CD4-positive, alpha-beta T cell (primary cell): Measurements from ENCODE around the gene MTHFS. TPM values are rescaled to one million over a fixed set of nuclear protein-coding genes. Genes with fewer than 3 reads are reported as not detected.
"Not testable (repeated sequence)": the region's sequence is repeated elsewhere in the genome, so short reads cannot be mapped to it uniquely, and the experiment has no call there.

ENCODE experiments used
- ATAC-seq: fragments of 200-7000 bp; cut with Tn5 transposase; one replicate; pipeline ENCODE4 v1.10.0; 2022; ENCODE audit warnings: mild to moderate bottlenecking; ENCODE audit not compliant: poor library complexity
- CTCF ChIA-PET: fragments of 350-600 bp; sonication (Branson Sonifier 250); formaldehyde crosslinking; loops from one replicate; lab custom pipeline; 2021; ENCODE audit warnings: antibody characterized with exemption, inconsistent platforms; lab: Charles Lee
- POLR2A ChIA-PET: fragments of 350-600 bp; sonication (Branson Sonifier 250); formaldehyde crosslinking; loops from one replicate; lab custom pipeline; 2021; ENCODE audit warnings: antibody characterized with exemption, inconsistent platforms; lab: Charles Lee
- DNase-seq, 14 experiments: peaks; one replicate each; pipeline ENCODE4 v3.0.0-alpha.2; 2013 to 2020; ENCODE audit warnings: mixed read lengths in 2 of 14
- H3K27ac ChIP-seq, 2 donors: one replicate each; pipeline versions ENCODE4 v1.5.1 to v1.7.0; 2013; ENCODE audit warnings: low read length in 2 of 2, low read depth in 1 of 2, mild to moderate bottlenecking in 1 of 2
- H3K27me3 ChIP-seq, 2 experiments: 1 replicate in 1 of 2; 2 replicates in 1 of 2; pipeline versions ENCODE4 v1.6.1 to v1.7.0; 2013; ENCODE audit warnings: low read length in 2 of 2, control low read depth in 1 of 2, mild to moderate bottlenecking in 1 of 2, moderate library complexity in 1 of 2; ENCODE audit not compliant: insufficient read depth in 2 of 2, control insufficient read depth in 1 of 2
- H3K36me3 ChIP-seq: one replicate; pipeline ENCODE4 v1.6.1; 2013; ENCODE audit warnings: low read length, control low read depth; ENCODE audit not compliant: insufficient read depth
- H3K4me1 ChIP-seq: one replicate; pipeline ENCODE4 v1.6.1; 2013; ENCODE audit warnings: low read length, control low read depth; ENCODE audit not compliant: insufficient read depth
- H3K4me3 ChIP-seq: one replicate; pipeline ENCODE4 v1.5.1; 2013; ENCODE audit warnings: mild to moderate bottlenecking, low read length, moderate library complexity
- H3K9me3 ChIP-seq, 2 experiments: 1 replicate in 1 of 2; 2 replicates in 1 of 2; pipeline versions ENCODE4 v1.6.1 to v1.7.0; 2013; ENCODE audit warnings: low read length in 2 of 2, mild to moderate bottlenecking in 2 of 2, control low read depth in 1 of 2, moderate library complexity in 1 of 2; ENCODE audit not compliant: control insufficient read depth in 1 of 2, insufficient read depth in 1 of 2
- H3K27ac Mint-ChIP-seq: one replicate; pipeline ENCODE4 v1.8.0; 2020; ENCODE audit warnings: mixed read lengths
- H3K27me3 Mint-ChIP-seq: one replicate; pipeline ENCODE4 v1.8.0; 2021; ENCODE audit warnings: mixed read lengths
- H3K36me3 Mint-ChIP-seq: one replicate; pipeline ENCODE4 v1.8.0; 2021; ENCODE audit warnings: low read depth, mixed read lengths
- H3K4me1 Mint-ChIP-seq: one replicate; pipeline ENCODE4 v1.8.0; 2021; ENCODE audit warnings: low read depth, mixed read lengths
- H3K4me3 Mint-ChIP-seq: one replicate; pipeline ENCODE4 v1.8.0; 2020; ENCODE audit warnings: mild to moderate bottlenecking, mixed read lengths
- H3K9me3 Mint-ChIP-seq: one replicate; pipeline ENCODE4 v1.8.0; 2020; ENCODE audit warnings: mixed read lengths
- CTCF ChIP-seq: fragments of 200-600 bp; IDR thresholded peaks from one replicate; pipeline ENCODE4 v1.8.0; 2022; ENCODE audit warnings: antibody characterized with exemption, mild to moderate bottlenecking
- intact Hi-C, 2 experiments: fragments of 100-400 bp; cut with DNase I in 1 of 2; cut with micrococcal nuclease in 1 of 2; formaldehyde crosslinking; loops; one replicate each; pipeline versions ENCODE4 v1.15.1 to v1.9.0; 2023 to 2025; cut with DNase I, micrococcal nuclease
- total RNA-seq, 174 experiments: library from RNA in 2 of 174; stranded (reverse) in 2 of 174; gene quantifications; one replicate each; pipeline ENCODE4 v1.2.3 and lab custom pipeline; 2021 to 2026

The MTHFS gene
- total RNA-seq, 2 experiments from 2014 or later = 9.1 to 9.8 TPM

- H3K36me3 ChIP-seq = no peaks in the 10 kb centered on the region
Measured at GRCh38 chr15:79929412-79929811, 32.6 kb upstream of the MTHFS start.

GRCh38 chr15:79926116-79926515 lies 29.3 kb upstream of the MTHFS start:
- H3K4me3 ChIP-seq, DNase-seq, H3K27ac ChIP-seq, CTCF ChIA-PET, H3K27me3 ChIP-seq, H3K27ac Mint-ChIP-seq, ATAC-seq, H3K36me3 ChIP-seq, H3K4me3 Mint-ChIP-seq, POLR2A ChIA-PET, H3K27me3 Mint-ChIP-seq: not testable (repeated sequence)
- H3K9me3 Mint-ChIP-seq = peaks cover 13% of the 10 kb centered on the region
- peaks cover 30% of the 10 kb centered on the region for H3K36me3 Mint-ChIP-seq
- H3K4me1 Mint-ChIP-seq = peaks cover 27% of the 10 kb centered on the region
- Histone ChIP-seq H3K9me3 (peaks cover 11 to 12% of the 10 kb centered on the region in 2 experiments), H3K4me1 (peaks cover 21% of the 10 kb centered on the region)
- intact Hi-C loops = loop anchor here in 1 of 2 experiments (5.0 kb wide), 1 partner anchor 1489 kb away; the partner anchor contains the start of gene IREB2

More at GRCh38 chr15:79929412-79929811, 32.6 kb upstream of the MTHFS start:
- intact Hi-C loops = loop anchor here in 1 of 2 experiments (2.0 to 5.0 kb wide), 2 partner anchors 61 to 1492 kb away; partner anchors contain the start of gene IREB2
- Mint-ChIP-seq H3K4me1 (peaks cover 9% of the 10 kb centered on the region), H3K9me3 (no peaks in the 10 kb centered on the region), H3K27ac (no peak overlapping the region), H3K4me3 (peak overlapping the region; percentile 2), H3K27me3 (peaks cover 4% of the 10 kb centered on the region), H3K36me3 (no peaks in the 10 kb centered on the region)
- POLR2A ChIA-PET = no interaction called here
- CTCF ChIA-PET = no interaction called here
- Histone ChIP-seq H3K27ac (no peak overlapping the region), H3K4me1 (peaks cover 7% of the 10 kb centered on the region), H3K27me3 (no peaks in the 10 kb centered on the region), H3K4me3 (no peak overlapping the region), H3K9me3 (no peaks in the 10 kb centered on the region)
- no peak for TF ChIP-seq CTCF
- DNase-seq = no peak
- no peak for ATAC-seq

- peak overlapping the region; percentile 80 for H3K4me3 ChIP-seq
- intact Hi-C loops = loop anchor here in 1 of 2 experiments (2.0 kb wide), 3 partner anchors 42 to 230 kb away; no protein-coding TSS in a partner anchor
Measured at GRCh38 chr15:79924379-79924778, 27.6 kb upstream of the MTHFS start.

More at GRCh38 chr15:79924379-79924778, 27.6 kb upstream of the MTHFS start:
- peaks cover 27% of the 10 kb centered on the region for H3K4me1 Mint-ChIP-seq
- CTCF ChIA-PET = no interaction called here
- H3K9me3 Mint-ChIP-seq = peaks cover 13% of the 10 kb centered on the region
- ATAC-seq (no peak), DNase-seq (peak in 1 of 14 experiments; percentile 30)
- no peaks in the 10 kb centered on the region for H3K27me3 Mint-ChIP-seq
- TF ChIP-seq CTCF = no peak
- no peaks in the 10 kb centered on the region for H3K27me3 ChIP-seq
- H3K36me3 ChIP-seq = peaks cover 23% of the 10 kb centered on the region
- H3K9me3 ChIP-seq = peaks cover 23 to 28% of the 10 kb centered on the region in 2 experiments
- peaks cover 21% of the 10 kb centered on the region for H3K4me1 ChIP-seq
- H3K27ac ChIP-seq = peak overlapping the region; percentile 91 to 97
- H3K4me3 Mint-ChIP-seq = peak overlapping the region; percentile 71
- H3K27ac Mint-ChIP-seq = peak overlapping the region; percentile 95
- H3K36me3 Mint-ChIP-seq = peaks cover 48% of the 10 kb centered on the region
- POLR2A ChIA-PET = interaction anchor here (3.8 kb wide), 1 partner anchor 27 kb away, joined by 139 read pairs; the partner anchor contains the start of gene MTHFS
